Liver (tissue), 9 donors: ENCODE measurements around the gene BAZ2B. TPM values are rescaled to one million over a fixed set of nuclear protein-coding genes. Genes with fewer than 3 reads are reported as not detected.
A peak's percentile ranks its signal among the peaks of the same experiment; 100 is the strongest.

Experiments used
- DNase-seq: peaks from one replicate; pipeline ENCODE4 v3.0.0-alpha.2; 2017; ENCODE audit warnings: low spot score
- H3K27ac ChIP-seq, 2 donors: one replicate each; pipeline ENCODE4 v1.7.0; 2013; ENCODE audit warnings: inconsistent platforms in 2 of 2, low read length in 2 of 2, control low read depth in 1 of 2, low read depth in 1 of 2, mild to moderate bottlenecking in 1 of 2
- H3K27me3 ChIP-seq, 4 donors: one replicate each; pipeline versions ENCODE4 v1.6.1 to v1.7.0; 2013; ENCODE audit warnings: low read length in 3 of 4, inconsistent platforms in 1 of 4, mild to moderate bottlenecking in 1 of 4, moderate library complexity in 1 of 4; ENCODE audit not compliant: control insufficient read depth in 4 of 4, insufficient read depth in 4 of 4
- H3K36me3 ChIP-seq, 4 donors: one replicate each; pipeline versions ENCODE4 v1.6.1 to v1.7.0; 2013; ENCODE audit warnings: low read length in 3 of 4, mild to moderate bottlenecking in 3 of 4, low read depth in 1 of 4, moderate library complexity in 1 of 4; ENCODE audit not compliant: control insufficient read depth in 4 of 4, insufficient read depth in 3 of 4
- H3K4me1 ChIP-seq, 4 donors: one replicate each; pipeline versions ENCODE4 v1.6.1 to v1.7.0; 2013; ENCODE audit warnings: low read length in 3 of 4, mild to moderate bottlenecking in 3 of 4, moderate library complexity in 1 of 4; ENCODE audit not compliant: control insufficient read depth in 4 of 4, insufficient read depth in 4 of 4
- H3K4me3 ChIP-seq, 3 donors: one replicate each; pipeline versions ENCODE4 v1.6.1 to v1.7.0; 2013; ENCODE audit warnings: low read length in 3 of 3, control low read depth in 1 of 3, low read depth in 1 of 3, mild to moderate bottlenecking in 1 of 3
- H3K9ac ChIP-seq, 2 donors: one replicate each; pipeline ENCODE4 v1.7.0; 2013; ENCODE audit warnings: low read length in 2 of 2, mild to moderate bottlenecking in 2 of 2, moderate library complexity in 2 of 2, control low read depth in 1 of 2, low read depth in 1 of 2
- H3K9me3 ChIP-seq, 4 donors: one replicate each; pipeline versions ENCODE4 v1.6.1 to v1.7.0; 2013; ENCODE audit warnings: low read length in 3 of 4; ENCODE audit not compliant: control insufficient read depth in 4 of 4
- ATF3 ChIP-seq: IDR thresholded peaks from 2 replicates; pipeline ENCODE4 v1.6.1; 2016; ENCODE audit warnings: antibody characterized with exemption
- EGR1 ChIP-seq, 2 donors: IDR thresholded peaks; 2 replicates each; pipeline ENCODE4 v1.6.1; 2016 to 2018; ENCODE audit warnings: antibody characterized with exemption in 2 of 2, low read depth in 2 of 2
- FOXA1 ChIP-seq: IDR thresholded peaks from 2 replicates; pipeline ENCODE4 v1.6.1; 2016; ENCODE audit warnings: antibody characterized with exemption
- FOXA2 ChIP-seq: IDR thresholded peaks from 2 replicates; pipeline ENCODE4 v1.6.1; 2016; ENCODE audit warnings: antibody characterized with exemption
- GABPA ChIP-seq, 2 donors: IDR thresholded peaks in 1 of 2; conservative IDR thresholded peaks in 1 of 2; 2 replicates each; pipeline ENCODE4 v1.6.1; 2016; ENCODE audit warnings: antibody characterized with exemption in 2 of 2, mild to moderate bottlenecking in 1 of 2, moderate library complexity in 1 of 2
- HNF4A ChIP-seq, 2 donors: conservative IDR thresholded peaks; 2 replicates each; pipeline ENCODE4 v1.6.1; 2016; ENCODE audit warnings: antibody characterized with exemption in 2 of 2, mild to moderate bottlenecking in 2 of 2
- JUND ChIP-seq, 2 donors: IDR thresholded peaks; 2 replicates each; pipeline ENCODE4 v1.6.1; 2016; ENCODE audit warnings: antibody characterized with exemption in 2 of 2
- NR2F2 ChIP-seq: IDR thresholded peaks from 2 replicates; pipeline ENCODE4 v1.6.1; 2016; ENCODE audit warnings: antibody characterized with exemption
- RAD21 ChIP-seq, 2 donors: IDR thresholded peaks; 2 replicates each; pipeline ENCODE4 v1.6.1; 2016; ENCODE audit warnings: antibody characterized with exemption in 2 of 2, mild to moderate bottlenecking in 2 of 2
- SP1 ChIP-seq: IDR thresholded peaks from 2 replicates; pipeline ENCODE4 v1.6.1; 2018; ENCODE audit warnings: antibody characterized with exemption, mild to moderate bottlenecking
- TAF1 ChIP-seq: conservative IDR thresholded peaks from 2 replicates; pipeline ENCODE4 v1.6.1; 2016; ENCODE audit warnings: antibody characterized with exemption, mild to moderate bottlenecking
- YY1 ChIP-seq: IDR thresholded peaks from 2 replicates; pipeline ENCODE4 v1.6.1; 2016; ENCODE audit warnings: antibody characterized with exemption, mild to moderate bottlenecking
- WGBS: extraction: QIAGEN DNeasy Blood & Tissue Kit; methylation state at CpG from one replicate; pipeline ENCODE4 v1.1.7; 2013; 5-methylcytosine and 5-hydroxymethylcytosine counted together
- polyA plus RNA-seq, 2 donors: library from polyadenylated mRNA; stranded (reverse) in 1 of 2; unstranded in 1 of 2; fragments of 200-250 nt in 1 of 2; fragments of >200 nt in 1 of 2; fragmentation: Nextera tagmentation in 1 of 2; extraction: Ambion mirVana in 1 of 2; gene quantifications; one replicate each; pipeline versions ENCODE4 v1.2.1 to v1.2.3, GENCODE V29; 2013 to 2015
- total RNA-seq, 2 donors: library from RNA; depleted of rRNA; stranded (reverse); fragments of >200 nt; gene quantifications; one replicate each; pipeline ENCODE4 v1.2.3, GENCODE V29; 2014
- TF ChIP-seq, protein P1 (sequence below): fragments of 150-350 bp; IDR thresholded peaks from 2 replicates; pipeline ENCODE4 v1.5.1; 2017; ENCODE audit warnings: improper control_type of control experiment, low read depth, low read length; ENCODE audit not compliant: missing input control
- TF ChIP-seq, protein P2 (sequence below): IDR thresholded peaks from 2 replicates; pipeline ENCODE4 v1.6.1; 2016; ENCODE audit warnings: antibody characterized with exemption, mild to moderate bottlenecking
- TF ChIP-seq, protein P3 (sequence below): IDR thresholded peaks from 2 replicates; pipeline ENCODE4 v1.6.1; 2016; ENCODE audit warnings: antibody characterized with exemption
- donor health status: healthy.
- donor health status: healthy.
- donor health status: healthy.
- donor health status: healthy.
- donor health status: healthy.

The BAZ2B gene
- total and polyA plus RNA-seq, 4 donors = 6.7 to 61.0 (median 24.9) TPM

GRCh38 chr2:159617100-159617499 is 752 bp upstream of the BAZ2B start:
- WGBS = 17% methylated on average over 4 of the region's 4 CpGs
- Histone ChIP-seq H3K27me3 (no peaks in the 10 kb centered on the region), H3K4me3 (peak overlapping the region; percentile 66 to 87 (median 76)), H3K9ac (peak overlapping the region; percentile 97), H3K27ac (peak overlapping the region in 1 of 2 donors; percentile 99), H3K9me3 (no peaks in the 10 kb centered on the region), H3K36me3 (no peaks in the 10 kb centered on the region), H3K4me1 (peaks cover 0 to 24% (median 9%) of the 10 kb centered on the region in 4 donors)
- TF ChIP-seq JUND (IDR thresholded peaks at IDR 0.05) = no peak
- TF ChIP-seq, protein P1, sequence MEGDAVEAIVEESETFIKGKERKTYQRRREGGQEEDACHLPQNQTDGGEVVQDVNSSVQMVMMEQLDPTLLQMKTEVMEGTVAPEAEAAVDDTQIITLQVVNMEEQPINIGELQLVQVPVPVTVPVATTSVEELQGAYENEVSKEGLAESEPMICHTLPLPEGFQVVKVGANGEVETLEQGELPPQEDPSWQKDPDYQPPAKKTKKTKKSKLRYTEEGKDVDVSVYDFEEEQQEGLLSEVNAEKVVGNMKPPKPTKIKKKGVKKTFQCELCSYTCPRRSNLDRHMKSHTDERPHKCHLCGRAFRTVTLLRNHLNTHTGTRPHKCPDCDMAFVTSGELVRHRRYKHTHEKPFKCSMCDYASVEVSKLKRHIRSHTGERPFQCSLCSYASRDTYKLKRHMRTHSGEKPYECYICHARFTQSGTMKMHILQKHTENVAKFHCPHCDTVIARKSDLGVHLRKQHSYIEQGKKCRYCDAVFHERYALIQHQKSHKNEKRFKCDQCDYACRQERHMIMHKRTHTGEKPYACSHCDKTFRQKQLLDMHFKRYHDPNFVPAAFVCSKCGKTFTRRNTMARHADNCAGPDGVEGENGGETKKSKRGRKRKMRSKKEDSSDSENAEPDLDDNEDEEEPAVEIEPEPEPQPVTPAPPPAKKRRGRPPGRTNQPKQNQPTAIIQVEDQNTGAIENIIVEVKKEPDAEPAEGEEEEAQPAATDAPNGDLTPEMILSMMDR = no peak
- TF ChIP-seq, protein P2, sequence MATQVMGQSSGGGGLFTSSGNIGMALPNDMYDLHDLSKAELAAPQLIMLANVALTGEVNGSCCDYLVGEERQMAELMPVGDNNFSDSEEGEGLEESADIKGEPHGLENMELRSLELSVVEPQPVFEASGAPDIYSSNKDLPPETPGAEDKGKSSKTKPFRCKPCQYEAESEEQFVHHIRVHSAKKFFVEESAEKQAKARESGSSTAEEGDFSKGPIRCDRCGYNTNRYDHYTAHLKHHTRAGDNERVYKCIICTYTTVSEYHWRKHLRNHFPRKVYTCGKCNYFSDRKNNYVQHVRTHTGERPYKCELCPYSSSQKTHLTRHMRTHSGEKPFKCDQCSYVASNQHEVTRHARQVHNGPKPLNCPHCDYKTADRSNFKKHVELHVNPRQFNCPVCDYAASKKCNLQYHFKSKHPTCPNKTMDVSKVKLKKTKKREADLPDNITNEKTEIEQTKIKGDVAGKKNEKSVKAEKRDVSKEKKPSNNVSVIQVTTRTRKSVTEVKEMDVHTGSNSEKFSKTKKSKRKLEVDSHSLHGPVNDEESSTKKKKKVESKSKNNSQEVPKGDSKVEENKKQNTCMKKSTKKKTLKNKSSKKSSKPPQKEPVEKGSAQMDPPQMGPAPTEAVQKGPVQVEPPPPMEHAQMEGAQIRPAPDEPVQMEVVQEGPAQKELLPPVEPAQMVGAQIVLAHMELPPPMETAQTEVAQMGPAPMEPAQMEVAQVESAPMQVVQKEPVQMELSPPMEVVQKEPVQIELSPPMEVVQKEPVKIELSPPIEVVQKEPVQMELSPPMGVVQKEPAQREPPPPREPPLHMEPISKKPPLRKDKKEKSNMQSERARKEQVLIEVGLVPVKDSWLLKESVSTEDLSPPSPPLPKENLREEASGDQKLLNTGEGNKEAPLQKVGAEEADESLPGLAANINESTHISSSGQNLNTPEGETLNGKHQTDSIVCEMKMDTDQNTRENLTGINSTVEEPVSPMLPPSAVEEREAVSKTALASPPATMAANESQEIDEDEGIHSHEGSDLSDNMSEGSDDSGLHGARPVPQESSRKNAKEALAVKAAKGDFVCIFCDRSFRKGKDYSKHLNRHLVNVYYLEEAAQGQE = no peak
- no peak for TF ChIP-seq FOXA2
- TF ChIP-seq TAF1 = no peak
- no peak for TF ChIP-seq HNF4A (conservative IDR thresholded peaks at IDR 0.05)
- no peak for TF ChIP-seq YY1
- TF ChIP-seq EGR1 (IDR thresholded peaks at IDR 0.05; ENCODE audit: low read depth in 2 of 2) = no peak
- no peak for TF ChIP-seq ATF3
- DNase-seq = no peak

DNA sequence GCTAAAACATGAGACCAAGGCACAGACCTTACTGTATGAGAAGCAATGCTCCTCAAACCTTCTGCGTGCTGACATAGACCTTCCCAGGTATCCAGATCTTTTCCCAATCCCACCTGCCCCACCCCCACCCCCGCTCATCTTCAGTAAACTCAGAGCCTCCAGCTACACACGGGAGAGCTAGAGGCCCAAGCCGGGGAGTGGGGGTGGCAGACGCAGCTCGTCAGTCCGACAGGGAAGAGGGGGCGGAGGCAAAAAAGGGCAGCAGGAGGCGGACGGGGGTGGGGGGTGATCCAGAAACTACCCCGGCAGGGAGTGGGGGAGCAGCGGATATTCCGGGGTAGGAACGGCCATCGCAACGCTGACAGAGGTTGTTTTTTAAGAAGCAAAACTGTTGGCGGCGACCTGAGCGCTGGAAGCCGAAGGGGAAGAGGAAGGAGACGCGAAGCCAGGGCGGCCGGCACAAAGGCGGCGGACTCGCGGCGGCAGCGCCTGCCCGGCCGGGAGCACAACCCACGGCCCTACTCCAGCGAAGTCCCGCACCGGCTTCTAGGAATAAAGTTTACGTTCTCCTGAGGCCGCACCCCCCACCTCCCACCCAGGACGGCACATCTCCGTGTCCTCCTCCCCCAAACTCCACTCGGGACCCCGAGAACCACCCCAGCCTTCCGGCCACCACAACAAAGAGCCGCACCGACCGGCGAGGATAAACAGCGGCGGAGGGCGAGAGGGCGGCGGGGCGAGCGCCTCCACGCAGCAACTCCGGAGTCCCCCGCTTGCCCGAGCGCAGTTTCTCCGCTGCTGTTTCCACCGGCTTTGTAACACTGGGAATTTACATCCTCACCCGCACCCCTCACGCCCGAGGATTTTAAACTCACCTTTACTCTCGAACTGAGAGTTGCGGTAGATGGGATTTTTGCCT is 722 bp downstream of the BAZ2B start:
- H3K4me3 ChIP-seq = peak overlapping the region; percentile 66 to 87 (median 76)
- no peaks in the 10 kb centered on the region for H3K36me3 ChIP-seq
- WGBS = under 1% methylated on average over 66 of the region's 66 CpGs
- peak; percentile 90 for DNase-seq
- no peaks in the 10 kb centered on the region for H3K9me3 ChIP-seq
- no peaks in the 10 kb centered on the region for H3K27me3 ChIP-seq
- peaks cover 0 to 24% (median 10%) of the 10 kb centered on the region in 4 donors for H3K4me1 ChIP-seq
- H3K27ac ChIP-seq = peak overlapping the region; percentile 99 to 100
- H3K9ac ChIP-seq = peak overlapping the region; percentile 97 to 100
- TF ChIP-seq FOXA1 (no peak), EGR1 (IDR thresholded peaks at IDR 0.05; ENCODE audit: low read depth in 2 of 2) (peak; percentile 82 to 83), YY1 (peak; percentile 54), SP1 (peak; percentile 46), NR2F2 (no peak), GABPA (IDR thresholded peaks at IDR 0.05 in 1 of 2, conservative IDR thresholded peaks at IDR 0.05 in 1 of 2) (no peak), TAF1 (peak; percentile 91), RAD21 (IDR thresholded peaks at IDR 0.05) (peak in 1 of 2 donors; percentile 51)
- TF ChIP-seq, protein P2 = peak; percentile 60
- TF ChIP-seq, protein P3, sequence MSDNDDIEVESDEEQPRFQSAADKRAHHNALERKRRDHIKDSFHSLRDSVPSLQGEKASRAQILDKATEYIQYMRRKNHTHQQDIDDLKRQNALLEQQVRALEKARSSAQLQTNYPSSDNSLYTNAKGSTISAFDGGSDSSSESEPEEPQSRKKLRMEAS = no peak
- TF ChIP-seq, protein P1 = no peak
